Upper lobe of left lung (tissue), 4 donors: Measurements from ENCODE around the gene RFX2.

Experiments
- CTCF ChIP-seq, 6 experiments: fragments of 450-650 bp in 4 of 6; fragments of 200-600 bp in 2 of 6; sonication (generic) in 2 of 6; IDR thresholded peaks; one replicate each; pipeline ENCODE4 v1.5.1; 2016 to 2019; ENCODE audit warnings: antibody characterized with exemption in 6 of 6
- POLR2AphosphoS5 ChIP-seq, 2 donors: sonication (generic); formaldehyde crosslinking; IDR thresholded peaks; one replicate each; pipeline ENCODE4 v1.5.1; 2017; ENCODE audit warnings: antibody characterized with exemption in 2 of 2

DNA sequence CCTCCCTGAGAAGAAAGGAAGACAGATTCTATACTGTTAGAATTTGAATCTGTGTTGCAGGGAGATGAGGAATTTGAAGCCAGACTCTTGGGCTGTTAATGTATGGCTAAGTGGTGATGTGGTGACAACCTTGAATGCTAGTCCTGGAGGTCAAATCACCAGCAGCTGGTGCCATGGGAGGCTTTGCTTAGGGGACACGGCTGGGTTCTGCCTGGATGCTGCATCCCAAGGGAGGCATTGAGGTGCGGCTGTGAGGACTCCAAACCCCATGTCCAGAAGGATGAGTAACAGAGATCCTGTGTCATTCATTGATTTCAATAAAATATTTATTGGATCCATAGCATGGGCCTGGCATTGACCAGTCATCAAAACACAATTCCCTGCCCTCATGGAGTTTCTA, 42.3 kb downstream of the RFX2 start:
- TF ChIP-seq CTCF (IDR thresholded peaks at IDR 0.05) (no peak), POLR2AphosphoS5 (IDR thresholded peaks at IDR 0.05) (no peak)
